GM19025 (cell line): ENCODE data around the gene PIK3R1.

Source experiments
- ATAC-seq: cut with Tn5 transposase; IDR thresholded peaks from one replicate; pipeline ENCODE4 v1.9.1; 2021; ENCODE audit warnings: mild to moderate bottlenecking, low read depth, moderate library complexity; ENCODE audit not compliant: unreplicated experiment

PIK3R1 gene

GRCh38 chr5:68318955-68319705, 103.6 kb downstream of the PIK3R1 start:
- no peak for ATAC-seq

DNA sequence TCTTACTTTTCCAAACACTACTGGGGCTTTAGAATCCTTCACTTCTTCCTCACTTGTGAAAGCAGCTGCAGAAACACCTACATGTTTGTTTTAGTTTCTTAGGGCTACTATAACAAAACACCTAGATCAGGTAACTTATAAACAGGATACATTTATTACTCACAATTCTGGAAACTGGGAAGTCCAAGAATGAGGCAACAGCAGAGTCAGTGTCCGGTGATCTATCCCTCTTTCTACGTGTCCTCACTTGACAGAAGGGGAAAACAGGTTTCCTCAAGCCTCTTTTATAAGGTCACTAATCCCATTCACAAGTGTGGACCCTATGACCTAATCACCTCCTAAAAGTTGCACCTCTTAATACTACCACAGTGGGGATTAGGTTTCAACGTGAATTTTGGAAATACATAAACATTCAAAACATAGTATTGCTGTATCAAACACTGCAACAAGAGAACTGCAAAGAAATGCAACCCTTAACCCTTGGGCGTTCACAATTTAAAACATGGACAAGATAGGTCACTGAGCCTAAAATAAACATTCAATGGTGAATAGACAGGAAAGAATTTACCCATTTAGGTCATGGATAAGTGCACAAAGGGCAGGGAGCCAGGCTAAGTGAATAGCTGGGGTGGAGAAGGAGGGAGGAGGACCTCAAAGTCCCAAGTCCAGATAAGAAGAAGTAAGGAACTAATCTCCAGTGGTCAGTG, 104.3 kb downstream of the PIK3R1 start:
- no peak for ATAC-seq

DNA sequence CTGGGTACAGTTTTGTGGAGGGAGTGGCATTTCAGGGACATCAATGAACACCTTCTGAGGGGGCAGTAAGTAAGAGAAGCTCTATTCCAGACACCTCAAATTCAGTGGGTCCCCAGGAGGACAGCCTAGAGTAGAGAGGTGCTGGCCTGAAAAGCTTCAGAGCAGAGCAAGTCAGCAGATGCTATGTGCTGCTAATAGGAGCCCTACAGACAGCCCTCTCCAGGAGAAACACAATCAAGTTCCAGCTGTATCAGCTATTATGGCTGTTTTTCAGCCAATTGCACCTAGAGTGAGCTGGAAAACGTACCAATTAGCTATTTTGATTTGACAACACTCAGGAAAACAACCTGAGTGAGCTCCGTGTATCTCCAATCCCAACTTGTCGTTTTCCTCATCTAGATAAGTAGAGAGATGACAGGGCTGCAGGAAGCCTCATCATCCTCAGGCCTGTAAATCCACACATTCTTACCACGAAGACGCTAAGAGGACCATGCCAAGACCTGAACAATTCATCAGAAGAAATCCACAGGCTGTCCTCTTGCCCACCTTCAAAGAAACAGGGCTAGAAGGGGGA, 104.9 kb downstream of the PIK3R1 start:
- ATAC-seq: no peak

- no peak for ATAC-seq
Observed at GRCh38 chr5:68325065-68325580, 109.6 kb downstream of the PIK3R1 start.

GRCh38 chr5:68329554-68330255, 114.1 kb downstream of the PIK3R1 start:
- ATAC-seq: no peak

GRCh38 chr5:68330574-68330973, 115.0 kb downstream of the PIK3R1 start:
- no peak for ATAC-seq

DNA sequence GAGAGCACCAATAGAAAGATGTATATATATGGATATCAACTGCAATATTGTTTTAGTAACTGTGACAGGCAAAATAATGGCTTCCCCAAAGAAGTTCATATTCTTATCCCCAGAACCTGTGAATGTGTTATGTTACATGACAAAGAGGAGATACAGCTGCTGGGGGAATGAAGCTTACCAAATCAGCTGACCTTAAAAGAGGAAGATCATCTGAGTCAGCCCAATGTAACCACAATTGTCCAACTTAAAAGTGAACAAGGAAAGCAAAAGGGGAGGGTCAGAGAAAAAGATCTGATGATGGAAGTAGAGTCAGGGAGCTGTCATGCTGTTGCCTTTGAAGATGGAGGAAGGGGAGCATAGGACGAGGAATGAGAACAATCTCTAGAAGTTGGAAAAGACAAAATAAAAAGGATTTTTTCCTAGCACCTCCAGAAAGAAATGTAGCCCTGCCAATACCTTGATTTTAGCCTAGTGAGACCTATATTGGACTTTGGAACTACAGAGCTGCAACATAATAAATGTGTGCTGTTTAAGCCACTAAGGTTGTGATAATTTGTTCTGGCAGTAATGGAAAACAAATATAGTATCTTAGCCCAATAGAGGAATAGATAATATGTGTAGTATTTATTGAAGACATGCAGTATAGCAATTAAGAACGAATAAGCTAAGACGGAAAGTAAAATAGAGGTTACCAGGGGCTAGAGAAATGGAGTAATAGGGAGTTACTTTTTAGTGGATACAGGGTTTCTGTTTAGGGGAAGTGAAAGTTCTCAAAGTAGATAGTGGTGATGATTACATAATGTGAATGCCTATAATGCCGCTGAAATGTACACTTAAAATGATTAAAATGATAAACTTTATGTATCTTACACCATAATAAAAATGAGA, 115.9 kb downstream of the PIK3R1 start:
- ATAC-seq: no peak

- ATAC-seq: no peak
Observed at GRCh38 chr5:68332080-68332451, 116.5 kb downstream of the PIK3R1 start.

DNA sequence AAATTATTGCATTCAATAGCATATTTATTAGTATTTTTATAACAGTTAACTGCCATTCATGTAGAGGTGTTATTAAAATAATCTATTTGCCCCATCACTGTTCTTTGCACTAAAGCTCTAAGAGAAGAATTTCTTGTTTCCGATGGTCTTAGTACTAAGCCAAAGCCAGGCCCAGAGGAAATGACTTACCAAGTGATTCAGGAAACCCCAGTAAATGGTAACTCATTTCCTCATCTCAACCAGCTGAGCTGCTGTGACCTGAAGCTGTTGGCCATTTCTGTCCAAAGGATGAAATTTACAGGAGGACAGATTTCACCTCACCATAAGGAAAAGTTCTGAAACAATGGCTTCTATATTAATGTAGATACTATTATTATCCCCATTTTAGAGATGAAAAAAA, 117.0 kb downstream of the PIK3R1 start:
- no peak for ATAC-seq

DNA sequence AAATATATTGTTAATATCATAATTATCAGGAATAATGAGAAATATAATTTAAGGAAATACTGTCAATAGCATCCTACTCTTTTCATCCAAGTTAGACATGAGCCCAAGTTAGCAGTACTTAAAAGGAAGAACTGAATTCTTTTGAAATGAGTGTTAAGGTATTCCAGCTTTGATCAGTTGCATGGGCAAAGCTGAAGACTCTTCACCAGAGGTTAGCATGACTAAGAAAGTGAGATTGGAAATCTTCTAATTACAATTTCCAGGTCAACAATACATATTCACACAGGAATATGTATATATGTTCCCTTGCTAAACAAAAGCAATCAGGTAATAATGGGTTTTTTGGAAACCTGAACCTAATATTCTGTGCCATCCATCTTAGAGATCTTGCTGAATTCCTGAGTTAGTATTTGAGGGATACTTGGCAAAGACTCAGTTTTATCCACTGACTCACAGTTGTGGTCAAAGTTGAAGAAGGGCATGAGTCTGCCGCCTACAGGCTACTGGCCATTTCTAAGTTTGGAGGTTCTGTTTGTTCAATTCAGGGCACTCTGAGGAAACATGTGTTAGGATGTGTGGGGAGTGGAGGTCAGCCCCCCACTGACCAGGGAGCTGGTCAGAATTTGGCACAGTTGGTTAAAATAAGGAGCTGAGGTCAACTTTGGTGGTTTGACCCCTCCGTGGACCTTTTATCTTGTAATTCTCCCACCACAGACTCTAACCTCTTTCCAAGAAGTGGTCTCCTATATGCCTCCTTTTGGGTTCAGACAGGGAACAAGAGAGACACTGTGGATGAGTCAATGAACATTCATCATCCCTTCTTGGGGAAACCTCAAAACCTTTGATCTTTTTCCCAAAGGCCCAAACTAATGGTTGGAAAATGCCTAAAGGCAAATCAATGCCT, 118.3 kb downstream of the PIK3R1 start:
- ATAC-seq: no peak

GRCh38 chr5:68334553-68334886, 119.0 kb downstream of the PIK3R1 start:
- no peak for ATAC-seq

DNA sequence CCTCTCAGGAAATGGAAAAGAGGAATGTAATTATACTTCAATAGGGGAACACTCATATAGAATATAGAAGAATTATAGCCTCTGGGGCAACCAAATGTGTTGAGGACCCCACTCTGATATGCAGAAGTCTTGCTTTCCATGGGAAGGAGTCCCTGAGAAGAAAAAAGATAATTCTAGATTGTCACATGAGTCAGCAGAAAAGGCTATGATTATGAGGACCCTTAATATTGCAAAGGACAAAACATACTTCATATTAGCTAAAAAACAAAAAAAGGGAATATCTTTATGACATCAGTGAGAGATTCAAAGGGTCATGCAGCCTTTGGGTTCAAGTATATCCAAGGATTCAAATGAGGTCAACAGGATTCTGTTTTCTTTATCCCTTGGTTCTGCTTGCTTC, 119.5 kb downstream of the PIK3R1 start:
- ATAC-seq: no peak

DNA sequence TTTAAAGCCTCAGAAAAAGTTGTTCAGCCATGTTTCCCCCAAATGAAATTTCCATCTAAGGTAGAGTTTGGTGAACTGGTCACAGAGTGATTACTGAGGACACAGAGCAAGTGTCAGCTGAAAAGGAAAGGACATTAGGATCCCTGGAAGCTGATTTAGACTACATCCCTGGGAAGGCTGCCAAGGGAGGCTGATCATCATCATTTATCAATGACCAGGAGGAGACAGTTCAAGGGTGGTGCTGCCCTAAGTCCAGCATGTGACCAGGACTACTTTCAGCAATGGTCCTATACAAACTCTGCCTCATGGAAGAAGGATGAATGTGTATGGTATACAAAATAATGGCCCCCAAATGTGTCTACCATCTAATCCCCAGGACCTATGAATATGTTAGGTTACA, 120.6 kb downstream of the PIK3R1 start:
- ATAC-seq: no peak

DNA sequence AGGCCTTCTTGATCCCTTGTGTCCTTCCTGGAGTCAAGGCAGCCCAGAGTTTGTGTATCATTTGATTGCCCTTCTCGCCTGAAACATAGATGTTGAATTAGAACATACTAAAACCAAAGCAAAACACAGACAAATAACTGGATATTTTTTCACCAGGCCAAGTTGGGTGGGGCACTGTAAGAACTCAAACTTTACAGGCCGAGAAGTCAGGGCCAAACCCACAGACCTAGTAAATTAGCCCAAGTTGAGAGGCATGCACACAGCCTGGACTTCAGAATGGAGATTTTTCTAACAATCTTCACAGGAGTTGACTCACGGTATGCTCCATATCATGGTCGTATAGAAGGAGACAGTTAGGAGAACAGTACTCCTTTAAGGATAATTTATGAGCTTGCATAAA, 121.7 kb downstream of the PIK3R1 start:
- no peak for ATAC-seq

DNA sequence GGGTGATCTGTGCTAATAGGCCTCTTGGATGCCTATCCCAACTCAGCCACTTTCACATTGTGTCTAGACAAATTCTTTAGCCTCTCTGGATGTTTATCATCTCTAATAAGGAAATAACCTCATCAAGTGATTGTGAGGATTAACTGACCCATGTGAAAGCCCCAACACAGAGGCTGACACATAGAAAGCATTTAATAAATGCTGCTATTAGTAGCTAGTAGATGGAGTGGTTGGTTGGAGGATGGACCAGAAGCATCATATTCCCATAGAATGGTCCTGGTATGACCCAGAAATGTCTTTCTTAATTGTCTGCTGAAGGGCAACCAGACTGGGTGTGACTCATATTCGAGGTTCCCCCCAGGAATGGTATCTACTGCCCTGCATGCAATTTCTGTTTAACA, 124.4 kb downstream of the PIK3R1 start:
- ATAC-seq: no peak

DNA sequence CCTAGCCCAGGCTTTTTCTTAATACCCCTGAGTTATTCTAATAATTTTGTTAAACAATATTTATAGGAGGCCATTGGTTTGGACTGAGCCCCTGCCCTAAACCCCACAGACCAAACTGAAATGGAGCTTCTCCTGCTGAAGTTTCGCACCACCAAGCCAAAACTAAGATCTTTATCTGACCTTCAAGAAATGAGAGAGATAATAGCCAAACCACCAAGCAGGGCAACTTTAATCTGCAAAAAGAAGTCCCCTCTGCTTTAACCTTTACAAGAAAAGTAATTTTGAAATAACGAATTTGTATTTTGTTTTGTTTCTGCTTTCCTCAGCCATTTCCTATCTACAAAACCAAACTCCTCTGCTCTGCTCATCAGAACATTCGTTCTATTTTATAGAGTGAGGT, 125.5 kb downstream of the PIK3R1 start:
- no peak for ATAC-seq

GRCh38 chr5:68342693-68343092, 127.1 kb downstream of the PIK3R1 start:
- ATAC-seq: no peak

GRCh38 chr5:68343421-68343826, 127.9 kb downstream of the PIK3R1 start:
- peak; percentile 57 for ATAC-seq

DNA sequence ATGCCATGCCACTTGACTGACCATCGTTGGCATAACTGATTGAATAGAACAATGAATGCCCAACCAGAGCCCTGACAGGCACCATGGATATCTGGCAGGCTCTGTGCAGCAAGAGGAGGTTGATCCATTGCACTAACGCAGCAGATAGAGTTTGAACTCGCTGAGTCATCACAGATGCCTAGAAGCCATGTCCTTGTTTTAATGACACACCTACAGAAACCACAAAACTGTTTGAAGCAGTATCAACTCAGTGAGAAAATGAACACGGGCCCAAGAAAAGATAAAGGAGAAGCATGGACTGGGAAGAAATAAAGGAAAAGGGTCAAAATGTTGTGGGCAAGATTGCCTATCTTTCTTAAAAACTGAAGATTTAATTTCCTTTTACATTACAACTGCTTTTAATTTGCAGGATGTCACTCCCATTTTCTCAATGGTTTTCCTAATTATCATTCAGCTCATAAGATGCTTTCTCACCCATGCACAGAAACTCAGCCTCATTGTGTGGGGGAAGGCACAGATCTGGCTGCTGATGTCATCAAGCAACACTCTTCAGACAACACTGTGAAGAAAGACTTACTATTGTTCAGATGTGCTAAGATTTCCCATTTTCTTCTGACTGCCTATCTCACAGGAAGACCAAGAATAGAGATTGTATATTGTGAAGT, 129.0 kb downstream of the PIK3R1 start:
- no peak for ATAC-seq
